CD1c-positive myeloid dendritic cell (primary cell): ENCODE measurements around the gene COX8A.

Experiments used
- DNase-seq: peaks from one replicate; pipeline ENCODE4 v3.0.0-alpha.2; 2016; ENCODE audit errors: extremely low spot score

Gene COX8A

DNA sequence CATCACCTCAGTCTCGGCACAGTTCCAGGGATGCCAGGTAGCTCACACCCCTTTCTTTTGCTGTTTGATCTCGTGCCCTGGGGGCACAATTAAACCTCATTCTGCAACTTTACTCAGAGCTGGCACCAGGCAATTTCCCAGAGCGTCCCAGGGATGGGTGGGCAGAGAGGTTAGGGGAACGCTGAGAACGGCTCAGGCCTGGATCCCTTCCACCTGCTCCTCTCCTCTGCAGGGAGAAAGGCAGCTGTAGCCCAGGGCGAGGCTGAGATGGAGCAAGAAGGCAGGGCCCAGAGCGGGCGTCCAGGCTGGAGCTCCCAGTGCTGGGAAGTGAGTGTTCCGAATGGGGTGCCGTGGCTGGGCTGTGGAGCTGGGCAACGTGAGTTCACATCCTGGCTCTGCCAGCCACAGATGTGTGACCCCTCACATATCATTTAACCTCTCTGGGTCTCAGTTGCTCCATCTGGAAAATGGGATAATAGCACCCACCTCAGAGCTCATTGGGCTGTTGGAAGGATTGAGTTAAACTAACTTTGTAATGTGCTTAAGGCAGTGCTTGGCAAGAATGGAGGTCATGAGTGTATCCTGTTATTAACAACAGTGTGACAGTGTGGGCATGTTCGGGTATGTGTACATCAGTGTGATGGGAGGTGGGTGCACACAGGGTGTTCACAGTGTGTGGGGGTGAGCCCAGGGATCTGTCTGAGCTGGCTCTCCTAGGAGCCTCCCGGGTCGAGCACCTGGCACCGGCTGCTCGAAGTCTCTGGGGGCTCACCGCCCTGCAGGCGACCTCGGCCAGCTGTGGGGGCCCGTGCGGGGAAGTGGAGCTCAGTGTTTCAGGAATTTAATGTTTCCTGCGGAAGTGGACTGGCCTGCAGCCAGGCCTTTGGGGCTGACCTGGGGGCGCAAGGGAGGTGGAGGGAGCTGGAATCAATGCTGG is 27.3 kb downstream of the COX8A start:
- no peak for DNase-seq

DNA sequence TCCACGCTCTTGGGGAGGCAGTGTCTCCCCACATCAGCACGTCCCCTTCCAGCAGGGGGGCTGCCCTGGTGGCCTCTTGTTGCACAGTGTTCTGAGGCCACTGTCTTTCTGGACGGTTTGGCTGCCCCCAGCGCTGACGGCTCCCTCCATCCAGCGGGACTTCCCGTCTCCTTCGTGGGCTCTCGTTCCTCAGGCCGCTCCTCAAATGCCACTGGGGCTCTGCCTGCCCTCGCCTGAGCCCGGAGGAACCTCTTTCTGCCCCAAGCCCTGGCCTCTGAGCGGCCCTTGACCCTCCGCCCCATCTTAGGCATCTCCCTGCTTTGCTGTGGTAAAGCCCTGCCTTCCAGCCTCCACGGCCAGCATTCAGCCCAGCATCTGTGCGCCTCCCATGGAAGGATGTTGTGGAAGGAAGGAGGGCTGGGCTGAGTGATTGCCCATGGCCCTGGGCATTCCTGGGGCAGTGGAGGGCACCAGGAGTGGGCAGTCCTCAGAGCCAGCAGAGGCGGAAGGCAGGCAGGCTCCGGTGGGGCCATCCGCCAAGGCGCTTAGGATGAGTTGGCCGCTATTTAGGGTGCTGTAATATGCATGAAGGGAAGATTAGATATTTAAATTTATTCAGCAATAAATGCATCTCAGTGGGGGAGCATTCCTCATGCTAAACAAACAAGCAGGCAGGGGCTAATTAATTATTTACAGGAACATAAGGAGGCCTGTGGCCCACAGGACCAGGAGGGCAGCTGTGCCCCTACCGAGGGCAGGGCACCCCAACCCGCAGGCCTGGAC is 29.6 kb downstream of the COX8A start:
- DNase-seq, result no peak

DNA sequence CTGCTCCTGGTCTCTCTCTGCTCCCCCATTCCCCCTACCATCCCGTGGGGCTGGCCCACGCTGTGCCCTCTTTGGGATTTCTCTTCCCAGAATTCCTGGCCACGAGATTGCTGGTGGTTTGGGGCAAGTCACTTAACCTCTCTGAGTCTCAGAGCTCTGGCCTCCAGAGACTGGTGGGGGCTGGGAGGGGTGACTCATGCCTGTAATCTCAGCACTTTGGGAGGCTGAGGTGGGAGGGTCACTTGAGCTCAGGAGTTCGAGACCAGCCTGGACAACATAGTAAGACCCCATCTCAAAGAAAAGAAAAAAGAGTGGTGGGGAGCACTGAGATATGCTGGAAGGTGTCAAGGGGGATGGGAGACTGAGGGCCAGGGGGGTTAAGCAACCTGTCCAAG is 30.2 kb downstream of the COX8A start:
- no peak for DNase-seq

DNA sequence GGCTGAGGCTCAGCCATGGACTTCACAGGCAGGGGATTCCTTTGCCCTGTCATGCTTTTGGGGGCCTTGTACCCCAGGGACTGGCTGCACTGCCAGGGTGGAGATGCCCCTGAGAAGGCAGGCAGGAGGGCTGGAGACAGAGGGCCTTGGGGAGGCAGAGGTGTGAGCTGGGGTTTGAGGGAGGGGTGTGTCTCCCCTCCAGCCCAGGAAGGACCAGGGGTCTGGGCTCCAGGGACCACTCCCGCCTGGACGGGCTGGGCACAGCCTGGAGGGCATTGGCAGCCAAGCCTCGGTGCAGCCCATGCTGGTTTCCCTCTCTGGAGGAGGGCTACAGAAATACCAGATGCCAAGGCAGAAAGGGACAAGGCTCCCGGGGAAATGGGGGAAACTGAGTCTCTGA is 31.3 kb downstream of the COX8A start:
- DNase-seq, result no peak

DNA sequence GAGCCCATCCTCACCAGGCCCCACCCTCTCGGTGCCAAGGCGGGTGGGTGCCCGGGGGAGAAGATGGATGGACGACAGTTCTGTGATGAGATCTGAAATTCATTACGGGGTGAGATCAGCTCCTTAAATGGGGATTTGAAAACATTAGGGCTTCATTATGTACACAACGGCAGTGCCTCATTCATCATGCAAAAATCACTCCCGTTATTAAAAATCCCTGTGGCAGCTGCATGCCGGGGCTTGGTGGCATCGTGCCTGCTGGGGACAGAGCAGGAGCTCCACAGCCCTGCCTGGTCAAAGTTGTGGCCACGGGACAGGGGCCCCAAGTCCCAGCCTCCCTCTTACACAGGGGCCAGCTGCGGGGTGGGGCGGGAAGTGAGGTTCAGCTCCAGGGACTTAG is 32.0 kb downstream of the COX8A start:
- DNase-seq, result no peak

DNA sequence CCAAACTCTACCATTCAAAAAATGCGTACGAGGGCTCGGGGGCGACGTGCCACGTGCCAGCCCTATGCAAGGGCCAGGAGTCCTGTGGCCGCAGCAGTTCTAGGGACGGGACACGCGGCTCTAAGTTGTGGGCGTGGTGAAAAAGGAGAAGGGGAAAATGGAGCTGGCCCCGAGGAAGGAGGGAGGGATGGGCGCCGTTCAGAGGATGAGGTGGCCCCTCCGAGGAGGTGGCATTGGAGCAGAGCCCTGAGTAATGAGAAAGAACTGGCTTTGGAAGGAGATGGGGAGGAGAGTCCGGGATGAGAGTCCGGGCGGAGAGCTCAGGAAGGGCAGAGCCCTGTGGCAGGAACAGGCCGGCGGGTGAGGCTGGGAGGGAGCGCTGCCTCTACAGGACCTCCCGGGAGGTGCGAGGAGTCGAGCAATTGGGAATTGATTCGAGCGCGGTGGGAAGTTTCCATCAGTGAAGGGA is 32.8 kb downstream of the COX8A start:
- DNase-seq, result peak; percentile 37

DNA sequence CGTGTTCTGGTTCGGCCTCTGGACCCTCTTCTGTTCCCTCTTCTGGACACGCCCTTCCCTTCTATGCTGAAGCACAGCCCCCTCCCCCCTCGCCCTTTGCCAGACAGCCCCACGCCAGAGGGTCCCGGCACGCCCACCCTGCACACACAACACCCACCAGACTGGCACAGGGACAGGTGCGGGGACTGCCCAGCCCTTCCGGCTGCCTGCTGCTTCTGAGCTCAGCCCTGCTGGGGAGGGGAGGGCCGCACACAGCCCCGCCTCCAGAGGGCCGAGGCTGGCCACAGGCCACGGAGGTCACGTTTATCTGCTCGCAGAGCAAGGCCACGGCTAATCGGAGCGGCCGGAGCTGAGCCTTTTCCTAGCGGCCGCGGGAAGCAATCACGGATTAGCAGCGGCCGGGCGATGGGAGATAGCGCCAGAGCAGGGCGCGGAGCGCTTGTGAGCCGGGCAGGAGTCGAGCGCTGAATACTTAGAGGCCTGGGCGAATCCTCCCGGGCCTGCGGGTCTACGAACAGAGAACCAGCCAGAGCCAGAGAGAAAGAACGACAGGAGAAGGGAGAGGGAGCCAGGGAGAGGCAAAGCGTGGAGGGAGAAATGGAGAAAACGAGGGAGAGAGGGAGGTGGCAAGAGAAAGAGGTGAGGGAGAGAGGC is 33.3 kb downstream of the COX8A start:
- peak; percentile 72 for DNase-seq

DNA sequence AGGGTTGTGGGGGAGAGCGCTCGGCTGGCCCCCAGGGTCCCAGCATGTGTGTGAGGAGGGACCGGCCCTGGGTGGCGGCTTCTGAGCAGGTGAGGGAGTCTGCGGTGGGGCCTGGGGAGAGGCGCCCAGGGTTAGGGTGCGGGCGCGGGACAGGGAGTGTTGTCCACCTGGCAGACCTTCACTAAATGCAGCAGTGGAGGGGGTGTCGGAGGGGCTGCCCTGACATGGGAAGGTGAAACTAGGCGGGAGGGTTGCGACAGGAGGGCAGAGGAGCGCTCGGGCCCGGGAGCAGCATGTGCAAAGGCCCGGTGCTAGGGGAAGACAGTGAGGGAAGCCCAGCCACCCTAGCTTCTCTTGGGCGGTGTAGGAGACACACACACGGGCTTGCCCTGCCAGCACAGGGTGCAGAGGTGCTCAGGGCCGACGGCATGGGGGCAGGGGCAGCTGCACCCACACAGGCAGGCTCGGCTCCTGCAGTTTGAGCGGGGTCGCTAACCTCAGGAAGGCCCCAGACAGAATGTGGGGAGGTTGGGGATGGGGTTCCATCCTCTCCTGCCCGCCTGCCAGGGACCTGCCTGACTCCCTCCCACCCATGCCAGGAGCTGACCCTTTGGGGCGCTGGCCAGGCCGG is 34.0 kb downstream of the COX8A start:
- DNase-seq, result no peak

DNA sequence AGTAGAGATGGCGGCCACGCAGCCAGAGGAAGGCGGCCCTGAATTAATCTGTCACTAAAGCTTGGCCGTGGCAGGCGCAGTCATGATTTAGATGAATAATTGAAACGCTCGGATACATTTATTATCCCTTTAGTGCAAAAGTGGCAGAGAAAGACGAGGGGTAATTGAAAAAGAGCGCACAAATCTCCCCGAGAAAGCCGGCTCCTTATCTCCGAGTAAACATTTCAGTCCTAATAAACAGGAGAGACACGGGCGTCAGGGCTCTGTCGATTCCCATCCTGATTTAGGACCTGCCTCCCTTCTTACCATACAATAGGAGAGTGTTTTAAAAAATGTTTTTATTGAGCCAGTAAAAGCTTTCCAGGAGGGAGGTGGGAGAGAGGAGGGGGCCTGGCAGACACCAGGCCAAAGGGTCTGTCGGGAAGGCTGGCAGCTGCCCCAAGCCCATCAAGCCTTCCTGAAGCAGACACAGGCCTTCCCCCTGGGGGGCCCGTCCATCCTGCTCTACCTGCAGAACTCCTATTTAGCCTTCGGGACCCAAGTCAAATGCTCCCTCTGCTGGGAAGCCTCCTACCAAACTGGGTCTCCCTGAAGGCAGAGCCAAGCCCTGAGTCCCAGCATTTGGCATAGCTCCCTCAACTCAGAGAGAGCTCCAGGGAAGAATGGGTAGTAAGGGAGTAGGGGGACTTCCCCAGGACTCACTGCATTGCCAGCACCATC is 34.7 kb downstream of the COX8A start:
- no peak for DNase-seq

DNA sequence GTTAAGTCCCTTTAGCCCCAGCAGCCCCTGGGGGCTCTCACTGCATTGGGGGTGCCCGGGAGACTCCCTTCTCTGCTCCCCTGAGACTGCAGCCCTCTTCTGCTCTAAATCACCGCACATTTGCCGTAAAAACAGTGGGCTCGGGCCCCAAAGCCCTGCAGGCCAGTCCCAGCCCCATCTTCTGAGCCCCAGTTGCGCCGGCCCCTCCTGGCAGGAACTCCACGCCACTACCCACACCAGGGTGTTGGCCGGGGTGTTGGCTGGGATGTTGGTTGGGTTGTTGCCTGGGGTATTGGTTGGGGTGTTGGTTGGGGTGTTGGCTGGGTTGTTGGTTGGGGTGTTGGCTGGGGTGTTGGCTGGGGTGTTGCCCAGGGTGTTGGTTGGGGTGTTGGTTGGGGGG is 35.3 kb downstream of the COX8A start:
- DNase-seq, result no peak

DNA sequence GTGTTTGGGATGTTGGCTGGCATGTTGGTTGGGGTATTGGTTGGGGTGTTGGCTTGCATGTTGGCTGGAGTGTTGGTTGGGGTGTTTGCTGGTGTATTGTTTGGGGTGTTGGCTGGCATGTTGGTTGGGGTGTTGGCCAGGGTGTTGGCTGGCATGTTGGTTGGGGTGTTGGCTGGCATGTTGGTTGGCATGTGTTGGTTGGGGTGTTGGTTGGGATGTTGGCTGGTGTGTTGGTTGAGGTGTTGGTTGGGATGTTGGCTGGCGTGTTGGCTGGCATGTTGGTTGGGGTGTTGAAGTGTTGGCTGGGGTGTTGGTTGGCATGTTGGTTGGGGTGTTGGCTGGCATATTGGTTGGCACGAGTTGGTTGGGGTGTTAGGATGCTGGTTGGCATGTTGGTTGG is 36.4 kb downstream of the COX8A start:
- DNase-seq, result no peak

DNA sequence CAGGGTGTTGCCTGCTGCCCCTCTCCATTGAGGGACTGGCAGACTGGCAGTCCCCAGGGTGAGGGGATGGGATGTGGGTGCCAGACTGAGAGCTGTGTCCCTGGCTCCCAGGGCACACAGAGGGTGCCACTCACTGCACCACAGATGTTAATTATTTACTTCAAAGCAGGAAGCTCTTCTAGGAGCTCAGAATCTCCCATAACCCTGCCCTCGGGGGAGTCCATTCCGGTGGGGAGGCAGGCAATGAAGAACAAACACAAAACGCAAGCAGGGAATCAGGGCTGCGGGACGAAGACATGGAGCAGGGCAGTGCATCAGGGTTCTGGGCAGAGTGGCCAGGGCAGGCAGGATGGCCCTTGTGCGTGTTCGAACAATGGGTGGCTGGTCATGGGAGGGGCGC is 37.0 kb downstream of the COX8A start:
- DNase-seq, result no peak

DNA sequence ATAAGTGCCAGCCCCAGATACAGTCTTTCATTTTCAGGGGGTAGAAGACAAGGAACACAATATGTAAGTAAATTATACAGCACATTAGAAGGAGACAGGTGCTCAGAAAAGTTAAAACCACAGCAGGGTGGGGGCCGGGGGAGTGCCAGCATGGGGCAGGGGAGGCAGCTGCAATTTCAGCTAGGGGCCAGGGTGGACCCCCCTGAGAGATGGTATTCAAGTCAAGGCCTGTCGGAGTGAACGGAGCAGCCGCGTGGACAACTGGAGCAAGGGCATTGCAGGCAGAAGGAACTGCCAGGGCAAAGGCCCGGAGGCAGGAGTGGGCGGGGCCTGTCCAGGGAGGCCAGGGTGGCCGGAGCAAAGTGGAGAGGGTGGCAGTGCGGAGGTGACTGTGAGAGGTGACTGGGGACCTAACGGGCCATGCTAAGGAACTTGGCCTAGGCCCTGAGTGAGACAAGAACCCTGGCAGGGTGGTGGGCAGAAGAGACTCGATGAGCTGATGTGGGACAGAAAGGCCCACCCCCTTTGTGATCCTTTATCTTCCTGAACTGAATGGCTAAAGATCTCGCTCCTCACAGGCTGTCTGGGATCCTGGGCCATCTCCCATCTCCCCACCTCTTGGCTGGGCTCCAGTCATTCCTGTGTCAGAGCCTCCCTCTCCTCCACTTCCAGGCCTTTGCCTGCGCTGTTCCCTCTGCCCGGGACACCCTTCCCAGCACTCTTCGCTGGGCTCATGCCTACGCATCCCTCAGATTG is 38.9 kb downstream of the COX8A start:
- DNase-seq, result no peak

DNA sequence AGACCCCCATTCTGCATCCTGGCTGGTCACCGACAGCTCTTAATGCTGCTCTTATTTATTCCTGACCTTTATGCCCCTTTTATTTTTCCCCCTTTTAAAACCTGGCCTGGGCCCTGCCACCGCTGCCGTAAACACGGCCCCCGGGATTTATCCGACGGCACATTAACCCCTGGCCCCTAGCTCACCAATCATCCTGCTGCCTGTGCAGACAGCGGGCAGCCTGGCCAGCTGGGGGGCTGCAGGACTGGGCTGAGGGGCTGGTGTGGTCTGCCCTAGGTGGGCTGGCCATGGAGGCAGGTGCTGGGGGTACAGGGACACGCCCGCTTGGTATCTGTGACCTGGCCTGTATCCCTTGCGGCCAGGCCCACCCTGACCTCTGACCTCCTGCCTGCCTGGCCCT is 39.9 kb downstream of the COX8A start:
- no peak for DNase-seq

DNA sequence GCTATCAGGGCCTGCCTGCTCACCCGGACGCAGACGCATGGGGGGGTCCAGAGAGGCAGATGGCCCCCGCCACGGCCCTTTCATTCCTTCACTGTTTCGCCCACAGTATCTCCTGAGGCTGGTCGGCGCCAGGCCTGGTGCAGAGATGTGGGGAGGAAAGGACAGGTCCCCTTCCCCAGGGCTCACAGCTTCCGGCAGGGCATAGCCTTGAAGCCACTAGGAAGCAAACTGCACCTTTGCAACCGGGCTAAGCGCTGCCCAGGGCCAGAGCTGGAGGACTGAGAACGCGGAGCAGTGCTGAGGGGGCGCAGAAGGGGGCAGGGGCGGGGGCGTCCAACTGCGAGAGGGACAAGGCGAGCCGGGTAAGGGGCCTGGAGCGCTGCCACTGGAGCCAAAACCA is 41.1 kb downstream of the COX8A start:
- no peak for DNase-seq

DNA sequence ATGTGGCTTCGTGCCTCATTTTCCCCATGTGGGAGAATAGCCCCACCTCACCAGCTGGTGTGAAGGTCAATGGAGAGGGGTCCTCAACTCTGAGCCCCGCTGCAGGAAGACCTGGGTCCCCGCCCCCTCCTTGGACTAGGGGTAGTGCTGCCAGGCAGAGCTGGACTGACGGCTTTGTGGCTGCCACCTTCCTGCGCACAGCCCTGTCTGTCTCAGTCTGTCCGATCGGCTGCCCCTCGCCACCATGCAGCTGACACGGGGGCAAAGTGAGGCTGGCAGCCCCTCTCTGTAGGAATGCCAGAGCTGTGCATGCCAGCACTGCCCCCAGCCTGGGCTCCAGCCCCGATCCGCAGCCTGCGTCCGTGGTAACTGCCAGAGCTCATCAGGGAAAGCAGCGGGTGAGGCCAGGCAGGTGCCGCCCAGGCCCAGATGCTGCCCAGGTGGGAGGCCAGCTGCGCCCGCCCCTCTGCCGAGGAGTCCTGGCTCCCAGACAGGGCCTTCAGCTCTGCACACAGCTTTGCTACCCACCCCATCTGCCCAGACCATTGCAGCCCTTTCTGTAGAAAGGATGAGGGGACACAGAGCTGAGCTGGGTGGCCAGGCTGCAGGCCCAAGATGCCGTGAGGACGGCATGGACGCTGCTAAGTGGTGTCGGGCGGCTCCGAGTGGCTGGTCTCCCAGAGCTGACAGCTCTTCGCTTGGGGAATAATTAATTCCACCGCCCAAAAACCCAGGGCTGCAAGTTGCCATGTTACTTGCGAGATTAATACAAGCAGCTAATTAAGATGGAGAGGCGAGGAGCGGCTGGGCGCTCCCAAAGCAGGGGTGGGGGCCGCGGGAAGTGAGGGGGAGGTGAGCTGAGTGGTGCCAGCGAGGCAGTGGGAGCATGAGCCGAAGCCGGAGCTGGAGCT is 41.8 kb downstream of the COX8A start:
- no peak for DNase-seq

DNA sequence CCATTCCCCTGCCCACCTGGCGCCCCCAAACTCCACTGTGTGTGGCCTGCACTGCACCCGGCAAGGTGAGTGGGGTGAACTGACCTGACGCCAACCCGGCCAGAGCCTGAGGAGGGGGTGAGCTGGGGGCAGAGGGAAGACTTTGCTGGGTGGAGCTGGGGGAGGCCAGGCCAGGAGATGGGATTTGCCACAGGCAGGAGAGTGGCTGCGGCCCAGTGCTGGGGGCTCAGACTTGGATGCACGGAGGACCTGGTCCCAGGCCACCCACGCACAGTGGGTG is 43.5 kb downstream of the COX8A start:
- DNase-seq, result no peak

DNA sequence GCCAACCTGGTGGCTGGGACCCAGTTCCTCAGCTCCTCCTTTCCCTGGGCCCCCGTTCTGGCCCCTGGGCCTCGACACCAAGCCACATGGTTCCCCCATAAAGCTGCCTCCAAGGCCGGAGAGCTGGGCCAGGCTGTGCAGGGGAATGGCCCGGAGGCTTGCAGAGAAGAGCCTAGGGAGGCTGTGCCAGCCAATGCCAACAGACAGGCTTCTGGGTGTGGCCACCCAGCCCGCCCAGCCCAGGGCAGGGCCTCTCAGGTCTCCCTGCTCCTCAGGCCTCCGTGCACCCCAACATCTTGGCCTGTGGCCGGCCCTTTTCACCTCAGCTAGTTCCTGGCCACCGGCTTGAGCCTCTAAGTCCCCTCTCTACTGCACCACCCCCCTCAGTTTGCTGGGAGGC is 43.9 kb downstream of the COX8A start:
- DNase-seq, result no peak

DNA sequence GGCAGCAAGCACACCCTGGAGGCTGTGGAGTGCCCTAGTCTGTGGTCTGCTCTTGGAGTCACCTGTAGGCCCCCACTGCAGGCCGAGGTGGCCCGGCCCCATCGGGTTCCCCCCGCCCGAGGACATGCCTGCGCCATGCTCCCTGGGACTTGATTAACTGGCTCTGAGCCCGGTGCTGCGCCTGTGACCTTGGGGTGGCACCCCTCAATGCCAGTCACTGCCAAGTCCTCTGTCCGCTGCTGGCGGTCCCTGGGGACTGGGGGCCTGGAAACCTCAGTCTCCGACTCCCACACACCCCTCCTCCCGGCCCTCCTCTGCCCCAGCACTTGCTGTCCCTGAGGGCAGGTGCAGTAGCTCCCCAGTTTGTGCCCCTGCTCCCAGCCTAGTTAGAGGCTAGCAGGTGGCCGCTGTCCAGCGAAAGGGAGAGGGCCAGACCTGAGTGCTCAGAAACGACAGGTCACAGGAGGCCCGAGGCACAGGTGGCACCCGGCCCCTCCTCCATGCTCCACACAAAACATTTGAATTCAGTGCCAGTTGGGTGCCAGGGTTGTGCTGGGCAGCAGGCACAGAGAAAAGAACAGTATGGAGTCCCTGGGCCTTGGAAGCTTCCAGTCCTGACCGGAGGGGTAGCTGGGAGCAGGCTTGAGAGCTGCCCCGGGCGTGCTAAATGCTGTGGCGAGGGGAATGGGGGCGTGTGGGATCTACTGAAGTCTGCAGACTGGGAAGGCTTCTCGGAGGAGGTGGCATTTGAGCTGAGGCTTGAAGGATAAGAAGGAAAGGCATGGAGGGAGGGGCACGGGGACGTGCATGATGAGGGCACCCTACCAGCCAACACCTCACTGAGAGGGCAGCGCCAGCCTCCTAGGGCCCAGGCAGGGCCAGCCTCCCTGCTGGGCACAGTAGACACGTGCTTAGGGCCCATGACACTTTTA is 45.0 kb downstream of the COX8A start:
- DNase-seq, result no peak
